HEK293 (cell line): ENCODE data around the gene MRPL14.
A peak's percentile ranks its signal among the peaks of the same experiment; 100 is the strongest.
"Not testable (repeated sequence)": the region's sequence is repeated elsewhere in the genome, so short reads cannot be mapped to it uniquely, and the experiment has no call there.

Source experiments
- CTCF ChIA-PET: fragments of 350-600 bp; formaldehyde crosslinking; extraction: SDS; loops from one replicate; lab custom pipeline; 2021; ENCODE audit warnings: antibody characterized with exemption; lab: Yijun Ruan, JAX
- POLR2A ChIA-PET: fragments of 300-600 bp; formaldehyde crosslinking; extraction: SDS; loops from one replicate; lab custom pipeline; 2020; ENCODE audit warnings: antibody characterized with exemption, inconsistent platforms; lab: Yijun Ruan, JAX
- H3K27ac ChIP-seq: fragments of 200-500 bp; sonication (Bioruptor generic); 2 replicates; pipeline ENCODE4 v1.5.1; 2014; ENCODE audit warnings: low read depth, low read length, control low read depth, inconsistent platforms; ENCODE audit errors: extremely low read depth
- H3K36me3 ChIP-seq, 2 experiments: fragments of 200-500 bp in 1 of 2; sonication (Bioruptor generic) in 1 of 2; 1 replicate in 1 of 2; 2 replicates in 1 of 2; pipeline ENCODE4 v1.5.1; 2014 to 2017; ENCODE audit warnings: inconsistent platforms in 2 of 2, low read length in 2 of 2; ENCODE audit not compliant: control insufficient read depth in 2 of 2, insufficient read depth in 1 of 2
- H3K4me1 ChIP-seq: fragments of 200-500 bp; sonication (Bioruptor generic); 2 replicates; pipeline ENCODE4 v1.5.1; 2014; ENCODE audit warnings: mild to moderate bottlenecking, low read length, inconsistent platforms; ENCODE audit not compliant: control insufficient read depth, insufficient read depth
- H3K4me3 ChIP-seq: 2 replicates; pipeline ENCODE4 v1.5.1; 2011; ENCODE audit warnings: low read depth, mild to moderate bottlenecking, control low read depth, low read length, moderate library complexity
- H3K9me3 ChIP-seq: fragments of 200-500 bp; sonication (Bioruptor generic); 2 replicates; pipeline ENCODE4 v1.5.1; 2014; ENCODE audit warnings: low read depth, low read length, inconsistent platforms; ENCODE audit not compliant: control insufficient read depth, insufficient read depth
- BCL11A ChIP-seq: fragments of 450-650 bp; formaldehyde crosslinking; IDR thresholded peaks from 2 replicates; pipeline ENCODE4 v1.5.1; 2016; ENCODE audit warnings: low read depth, missing biosample characterization, missing genetic modification characterization
- BCL11B ChIP-seq: fragments of 450-650 bp; formaldehyde crosslinking; IDR thresholded peaks from 2 replicates; pipeline ENCODE4 v1.5.1; 2016; ENCODE audit warnings: low read depth, missing biosample characterization, missing genetic modification characterization
- GLI4 ChIP-seq: fragments of 450-650 bp; formaldehyde crosslinking; IDR thresholded peaks from 2 replicates; pipeline ENCODE4 v1.5.1; 2016; ENCODE audit warnings: missing biosample characterization, missing genetic modification characterization
- GLIS1 ChIP-seq: fragments of 450-650 bp; formaldehyde crosslinking; IDR thresholded peaks from 2 replicates; pipeline ENCODE4 v1.5.1; 2016; ENCODE audit warnings: missing biosample characterization, missing genetic modification characterization
- KLF16 ChIP-seq: fragments of 450-650 bp; formaldehyde crosslinking; IDR thresholded peaks from 2 replicates; pipeline ENCODE4 v1.5.1; 2017; ENCODE audit warnings: missing biosample characterization, missing genetic modification characterization
- REPIN1 ChIP-seq: fragments of 450-650 bp; formaldehyde crosslinking; IDR thresholded peaks from 2 replicates; pipeline ENCODE4 v1.5.1; 2017; ENCODE audit warnings: missing biosample characterization, missing genetic modification characterization, low read depth
- SP3 ChIP-seq: fragments of 450-650 bp; formaldehyde crosslinking; IDR thresholded peaks from 2 replicates; pipeline ENCODE4 v1.5.1; 2016; ENCODE audit warnings: missing biosample characterization, missing genetic modification characterization
- TRIM28 ChIP-seq: IDR thresholded peaks from 2 replicates; pipeline ENCODE4 v1.6.1; 2011; ENCODE audit warnings: low read length, control low read depth, borderline replicate concordance
- ZBTB21 ChIP-seq: fragments of 450-650 bp; formaldehyde crosslinking; IDR thresholded peaks from 2 replicates; pipeline ENCODE4 v1.5.1; 2017; ENCODE audit warnings: missing biosample characterization, missing genetic modification characterization
- ZNF112 ChIP-seq: fragments of 450-650 bp; formaldehyde crosslinking; IDR thresholded peaks from 2 replicates; pipeline ENCODE4 v1.5.0; 2017; ENCODE audit warnings: missing biosample characterization, missing genetic modification characterization
- ZNF133 ChIP-seq: fragments of 450-650 bp; formaldehyde crosslinking; IDR thresholded peaks from 2 replicates; pipeline ENCODE4 v1.5.1; 2016; ENCODE audit warnings: missing biosample characterization, missing genetic modification characterization
- ZNF148 ChIP-seq: fragments of 450-650 bp; formaldehyde crosslinking; IDR thresholded peaks from 2 replicates; pipeline ENCODE4 v1.5.0; 2017; ENCODE audit warnings: missing biosample characterization, missing genetic modification characterization, borderline replicate concordance
- ZNF324 ChIP-seq: fragments of 450-650 bp; formaldehyde crosslinking; IDR thresholded peaks from 2 replicates; pipeline ENCODE4 v1.5.1; 2016; ENCODE audit warnings: missing biosample characterization, missing genetic modification characterization
- ZNF560 ChIP-seq: fragments of 450-650 bp; formaldehyde crosslinking; IDR thresholded peaks from 2 replicates; pipeline ENCODE4 v1.5.1; 2017; ENCODE audit warnings: missing biosample characterization, missing genetic modification characterization, borderline replicate concordance
- ZNF624 ChIP-seq: fragments of 450-650 bp; formaldehyde crosslinking; IDR thresholded peaks from 2 replicates; pipeline ENCODE4 v1.5.1; 2017; ENCODE audit warnings: missing biosample characterization, missing genetic modification characterization
- ZNF670 ChIP-seq: fragments of 450-650 bp; formaldehyde crosslinking; IDR thresholded peaks from 2 replicates; pipeline ENCODE4 v1.5.1; 2016; ENCODE audit warnings: missing biosample characterization, missing genetic modification characterization, low read depth
- ZNF677 ChIP-seq: fragments of 450-650 bp; IDR thresholded peaks from 2 replicates; pipeline ENCODE4 v1.5.0; 2018; ENCODE audit warnings: missing biosample characterization, mild to moderate bottlenecking, missing genetic modification characterization, moderate library complexity
- ZNF777 ChIP-seq: fragments of 450-650 bp; formaldehyde crosslinking; IDR thresholded peaks from 2 replicates; pipeline ENCODE4 v1.5.1; 2017; ENCODE audit warnings: missing biosample characterization, missing genetic modification characterization, borderline replicate concordance
- ZNF791 ChIP-seq: fragments of 450-650 bp; formaldehyde crosslinking; IDR thresholded peaks from 2 replicates; pipeline ENCODE4 v1.5.1; 2016; ENCODE audit warnings: missing biosample characterization, missing genetic modification characterization
- TF ChIP-seq, protein P1 (sequence below): fragments of 450-650 bp; formaldehyde crosslinking; IDR thresholded peaks from 2 replicates; pipeline ENCODE4 v1.5.1; 2016; ENCODE audit warnings: missing biosample characterization, missing genetic modification characterization
- TF ChIP-seq, protein P2 (sequence below): fragments of 450-650 bp; formaldehyde crosslinking; IDR thresholded peaks from 2 replicates; pipeline ENCODE4 v1.5.1; 2016; ENCODE audit warnings: missing biosample characterization, missing genetic modification characterization

The MRPL14 gene

GRCh38 chr6:44146685-44147084, 19.4 kb upstream of the MRPL14 start:
- no peak for TF ChIP-seq ZNF560
- TF ChIP-seq ZNF777 (tag by site-specific recombination) = no peak
- no peak for TF ChIP-seq ZNF624 (tag by site-specific recombination)
- no peak for TF ChIP-seq GLI4 (tag by site-specific recombination)
- TF ChIP-seq ZNF148 (tag by site-specific recombination) = no peak
- TF ChIP-seq, protein P1, sequence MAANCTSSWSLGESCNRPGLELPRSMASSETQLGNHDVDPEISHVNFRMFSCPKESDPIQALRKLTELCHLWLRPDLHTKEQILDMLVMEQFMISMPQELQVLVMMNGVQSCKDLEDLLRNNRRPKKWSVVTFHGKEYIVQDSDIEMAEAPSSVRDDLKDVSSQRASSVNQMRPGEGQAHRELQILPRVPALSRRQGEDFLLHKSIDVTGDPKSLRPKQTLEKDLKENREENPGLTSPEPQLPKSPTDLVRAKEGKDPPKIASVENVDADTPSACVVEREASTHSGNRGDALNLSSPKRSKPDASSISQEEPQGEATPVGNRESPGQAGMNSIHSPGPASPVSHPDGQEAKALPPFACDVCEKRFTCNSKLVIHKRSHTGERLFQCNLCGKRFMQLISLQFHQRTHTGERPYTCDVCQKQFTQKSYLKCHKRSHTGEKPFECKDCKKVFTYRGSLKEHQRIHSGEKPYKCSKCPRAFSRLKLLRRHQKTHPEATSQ (tag by site-specific recombination) = no peak
- TF ChIP-seq ZBTB21 (tag by site-specific recombination) = no peak
- TF ChIP-seq ZNF670 = no peak
- no peak for TF ChIP-seq REPIN1 (tag by site-specific recombination)
- no peak for TF ChIP-seq SP3
- TF ChIP-seq KLF16 (tag by site-specific recombination) = no peak
- TF ChIP-seq, protein P2, sequence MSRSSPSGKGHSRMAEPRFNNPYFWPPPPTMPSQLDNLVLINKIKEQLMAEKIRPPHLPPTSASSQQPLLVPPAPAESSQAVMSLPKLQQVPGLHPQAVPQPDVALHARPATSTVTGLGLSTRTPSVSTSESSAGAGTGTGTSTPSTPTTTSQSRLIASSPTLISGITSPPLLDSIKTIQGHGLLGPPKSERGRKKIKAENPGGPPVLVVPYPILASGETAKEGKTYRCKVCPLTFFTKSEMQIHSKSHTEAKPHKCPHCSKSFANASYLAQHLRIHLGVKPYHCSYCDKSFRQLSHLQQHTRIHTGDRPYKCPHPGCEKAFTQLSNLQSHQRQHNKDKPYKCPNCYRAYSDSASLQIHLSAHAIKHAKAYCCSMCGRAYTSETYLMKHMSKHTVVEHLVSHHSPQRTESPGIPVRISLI (tag by site-specific recombination) = no peak
- TF ChIP-seq ZNF112 = no peak
- no peak for TF ChIP-seq ZNF133 (tag by site-specific recombination)
- TF ChIP-seq BCL11B = no peak
- TF ChIP-seq ZNF324 = no peak
- no peak for TF ChIP-seq GLIS1 (tag by site-specific recombination)
- no peak for TF ChIP-seq TRIM28
- H3K36me3 ChIP-seq = peaks cover 17 to 65% of the 10 kb centered on the region in 2 experiments; a peak in 2 of 3 replicates
- CTCF ChIA-PET = interaction anchor here (0.5 to 0.7 kb wide), 3 partner anchors 34 to 646 kb away, joined by 3 read pairs; no protein-coding TSS in a partner anchor
- H3K4me1 ChIP-seq = no peaks in the 10 kb centered on the region
- H3K27ac ChIP-seq = no peak overlapping the region
- H3K9me3 ChIP-seq = no peaks in the 10 kb centered on the region
- POLR2A ChIA-PET = interaction anchor here (0.7 kb wide), 1 partner anchor 15 kb away, joined by 5 read pairs; no protein-coding TSS in a partner anchor
- H3K4me3 ChIP-seq = no peak overlapping the region

DNA sequence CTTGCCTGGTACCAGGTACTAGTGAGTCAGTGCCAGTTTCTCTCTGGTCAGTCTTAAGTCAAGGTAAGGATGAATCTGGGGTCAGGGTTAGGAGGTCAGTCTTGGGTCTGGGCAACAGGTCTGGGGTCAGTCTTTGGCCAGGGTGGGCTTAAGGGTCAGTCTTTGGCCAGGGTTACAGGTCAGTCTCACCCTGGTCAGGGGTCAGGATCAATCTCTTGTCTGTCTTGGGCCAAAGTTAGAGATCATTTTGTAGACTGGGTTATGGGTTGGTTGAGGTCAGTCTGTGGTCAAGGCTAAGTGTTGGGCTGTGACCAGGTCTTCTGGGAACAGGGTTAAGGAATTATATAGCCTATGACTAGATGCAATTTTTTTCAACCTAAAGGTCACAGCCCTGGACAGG, 18.6 kb upstream of the MRPL14 start:
- CTCF ChIA-PET = interaction anchor here (0.6 to 0.7 kb wide), 2 partner anchors 92 to 1594 kb away, joined by 4 to 6 read pairs; no protein-coding TSS in a partner anchor
- Histone ChIP-seq H3K4me1 (no peaks in the 10 kb centered on the region), H3K36me3 (peaks cover 18 to 73% of the 10 kb centered on the region in 2 experiments; a peak in 2 of 3 replicates), H3K4me3 (no peak overlapping the region), H3K9me3 (no peaks in the 10 kb centered on the region), H3K27ac (no peak overlapping the region)
- POLR2A ChIA-PET = no interaction called here
- TF ChIP-seq ZNF677 (tag by site-specific recombination) = no peak
- TF ChIP-seq BCL11A (tag by site-specific recombination) = peak; percentile 59; the same call in 1 of the 2 replicates
- peak; percentile 97 for TF ChIP-seq BCL11B
- no peak for TF ChIP-seq ZNF791 (tag by site-specific recombination)

- H3K36me3 ChIP-seq = peaks cover 21 to 79% of the 10 kb centered on the region in 2 experiments; a peak in 2 of 3 replicates
- H3K9me3 ChIP-seq, H3K4me1 ChIP-seq, H3K4me3 ChIP-seq, H3K27ac ChIP-seq: not testable (repeated sequence)
- ChIA-PET CTCF (interaction anchor here (0.6 to 2.6 kb wide), 3 partner anchors 28 to 122 kb away, joined by 3 to 13 read pairs (median 6); no protein-coding TSS in a partner anchor), POLR2A (interaction anchor here (0.7 kb wide), 2 partner anchors 49 to 480 kb away, joined by 3 to 4 read pairs; no protein-coding TSS in a partner anchor)
Measured at GRCh38 chr6:44144536-44144935, 17.3 kb upstream of the MRPL14 start.
